ENCODE measurements around the gene PPM1B.

DNA sequence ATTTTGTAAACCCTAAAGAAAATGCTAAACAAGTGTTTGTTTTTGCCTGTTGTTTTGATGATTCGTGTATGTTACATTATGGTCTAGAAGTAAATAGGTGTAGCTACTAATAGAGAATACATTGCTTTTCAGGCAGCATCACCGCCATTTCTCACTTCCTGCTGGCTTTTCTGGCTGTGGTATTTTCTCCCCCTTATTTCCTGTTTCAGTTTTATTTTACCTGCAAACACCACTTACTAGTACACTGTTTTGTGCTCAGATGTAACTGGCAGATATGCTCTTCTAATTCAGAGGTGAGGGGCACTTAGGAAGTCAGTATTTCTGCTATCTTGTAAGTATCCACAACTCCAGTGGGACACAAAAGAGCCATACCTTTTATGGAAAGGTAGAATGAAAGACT, 68.5 kb downstream of the PPM1B start:
- TF ChIP-seq CTCF (IDR thresholded peaks at IDR 0.05) (no peak), POLR2A (IDR thresholded peaks at IDR 0.05) (no peak)
